Keratinocyte (primary cell): ENCODE data around the gene TMEM132D. TPM values are rescaled to one million over a fixed set of nuclear protein-coding genes. Genes with fewer than 3 reads are reported as not detected.

Source experiments
- DNase-seq: peaks from one replicate; pipeline ENCODE4 v3.0.0-alpha.2; 2011; ENCODE audit warnings: low read depth, missing footprints, low spot score
- FAIRE-seq: peaks from 2 replicates; lab custom pipeline; 2011; peaks lifted over from hg19 to GRCh38; lab: Jason Lieb, UNC
- H2AFZ ChIP-seq: 2 replicates; pipeline ENCODE4 v1.6.0; 2012; ENCODE audit warnings: low read length, control low read depth, inconsistent platforms; ENCODE audit not compliant: control insufficient read depth
- H3K27ac ChIP-seq: 2 replicates; pipeline ENCODE4 v1.5.1; 2011; ENCODE audit warnings: low read length; ENCODE audit not compliant: control insufficient read depth, insufficient read depth
- H3K27me3 ChIP-seq: 3 replicates; pipeline ENCODE4 v1.6.0; 2011; ENCODE audit warnings: low read length; ENCODE audit not compliant: control insufficient read depth, insufficient read depth; ENCODE audit errors: extremely low read depth
- H3K36me3 ChIP-seq, 2 experiments: 2 replicates in 1 of 2; 3 replicates in 1 of 2; pipeline ENCODE4 v1.5.1; 2011; ENCODE audit warnings: low read length in 2 of 2, mild to moderate bottlenecking in 1 of 2; ENCODE audit not compliant: control insufficient read depth in 2 of 2, insufficient read depth in 2 of 2; ENCODE audit errors: extremely low read depth in 1 of 2
- H3K4me1 ChIP-seq: 3 replicates; pipeline ENCODE4 v1.5.1; 2011; ENCODE audit warnings: low read length; ENCODE audit not compliant: control insufficient read depth, insufficient read depth; ENCODE audit errors: extremely low read depth
- H3K4me2 ChIP-seq: 3 replicates; pipeline ENCODE4 v1.6.0; 2011; ENCODE audit warnings: low read depth, low read length; ENCODE audit not compliant: control insufficient read depth, insufficient read depth; ENCODE audit errors: extremely low read depth
- H3K4me3 ChIP-seq, 3 experiments: fragments of 200-600 bp in 1 of 3; sonication (generic) in 1 of 3; 2 replicates in 2 of 3; 3 replicates in 1 of 3; pipeline ENCODE4 v1.5.1; 2011 to 2016; ENCODE audit warnings: low read length in 3 of 3, mild to moderate bottlenecking in 3 of 3, control low read depth in 2 of 3, inconsistent platforms in 1 of 3, low read depth in 1 of 3, mixed read lengths in 1 of 3, mixed run types in 1 of 3, moderate library complexity in 1 of 3; ENCODE audit not compliant: control insufficient read depth in 2 of 3, insufficient read depth in 2 of 3; ENCODE audit errors: extremely low read depth in 1 of 3
- H3K79me2 ChIP-seq: 2 replicates; pipeline ENCODE4 v1.6.0; 2012; ENCODE audit warnings: low read length; ENCODE audit not compliant: control insufficient read depth, insufficient read depth
- H3K9ac ChIP-seq: 3 replicates; pipeline ENCODE4 v1.6.0; 2011; ENCODE audit warnings: low read length; ENCODE audit not compliant: control insufficient read depth, insufficient read depth; ENCODE audit errors: extremely low read depth
- H3K9me1 ChIP-seq: 3 replicates; pipeline ENCODE4 v1.6.0; 2011; ENCODE audit warnings: low read length; ENCODE audit not compliant: control insufficient read depth, insufficient read depth; ENCODE audit errors: extremely low read depth
- H3K9me3 ChIP-seq: 2 replicates; pipeline ENCODE4 v1.5.1; 2012; ENCODE audit warnings: low read depth, low read length; ENCODE audit not compliant: control insufficient read depth
- H4K20me1 ChIP-seq: 3 replicates; pipeline ENCODE4 v1.6.0; 2011; ENCODE audit warnings: low read length; ENCODE audit not compliant: control insufficient read depth, insufficient read depth; ENCODE audit errors: extremely low read depth
- EZH2 ChIP-seq: IDR thresholded peaks from one replicate; pipeline ENCODE4 v1.6.1; 2012; ENCODE audit warnings: inconsistent platforms, mild to moderate bottlenecking, low read length, moderate library complexity
- dilution Hi-C: fragments of 300-500 bp; cut with MboI; formaldehyde crosslinking; loops from one replicate; pipeline ENCODE4 v1.7.0; 2020; ENCODE audit warnings: low sequenced_read_pairs; ENCODE audit not compliant: extremely low pct_ligation_motif_present
- polyA plus RNA-seq, 5 experiments: library from polyadenylated mRNA; depleted of rRNA in 3 of 5; stranded (reverse) in 3 of 5; stranded (forward) in 1 of 5; unstranded in 1 of 5; fragments of >200 nt; gene quantifications; 1 replicate in 1 of 5; 2 replicates in 3 of 5; 3 replicates in 1 of 5; pipeline versions ENCODE4 v1.2.1 to v1.2.3, GENCODE V29; 2011 to 2012; ENCODE audit warnings: missing spikeins in 2 of 5, low read depth in 1 of 5, low replicate concordance in 1 of 5
- TF ChIP-seq, protein P1 (sequence below), 3 experiments: IDR thresholded peaks in 1 of 3; conservative IDR thresholded peaks in 1 of 3; optimal IDR thresholded peaks in 1 of 3; 2 replicates in 2 of 3; 3 replicates in 1 of 3; pipeline versions ENCODE3 to v1.5.1; 2011; ENCODE audit warnings: low read length in 3 of 3, mild to moderate bottlenecking in 3 of 3, moderate library complexity in 2 of 3, control low read depth in 1 of 3, inconsistent platforms in 1 of 3; ENCODE audit not compliant: insufficient read depth in 2 of 3; ENCODE audit errors: extremely low read depth in 1 of 3

Gene TMEM132D
- polyA plus RNA-seq, 1 donor (not counting 4 experiments of a cell fraction or from before 2014, with no cell fraction given): not detected

- H3K4me1 ChIP-seq: no peaks in the 10 kb centered on the region
- DNase-seq (no peak), FAIRE-seq (no peak)
- H2AFZ ChIP-seq: no peak overlapping the region
- no peaks in the 10 kb centered on the region for H3K36me3 ChIP-seq
- H3K4me3 ChIP-seq: no peak overlapping the region
- H3K9me1 ChIP-seq: no peaks in the 10 kb centered on the region
- H3K4me2 ChIP-seq: no peak overlapping the region
- H3K27ac ChIP-seq: no peak overlapping the region
- TF ChIP-seq EZH2: no peak
- TF ChIP-seq, protein P1, sequence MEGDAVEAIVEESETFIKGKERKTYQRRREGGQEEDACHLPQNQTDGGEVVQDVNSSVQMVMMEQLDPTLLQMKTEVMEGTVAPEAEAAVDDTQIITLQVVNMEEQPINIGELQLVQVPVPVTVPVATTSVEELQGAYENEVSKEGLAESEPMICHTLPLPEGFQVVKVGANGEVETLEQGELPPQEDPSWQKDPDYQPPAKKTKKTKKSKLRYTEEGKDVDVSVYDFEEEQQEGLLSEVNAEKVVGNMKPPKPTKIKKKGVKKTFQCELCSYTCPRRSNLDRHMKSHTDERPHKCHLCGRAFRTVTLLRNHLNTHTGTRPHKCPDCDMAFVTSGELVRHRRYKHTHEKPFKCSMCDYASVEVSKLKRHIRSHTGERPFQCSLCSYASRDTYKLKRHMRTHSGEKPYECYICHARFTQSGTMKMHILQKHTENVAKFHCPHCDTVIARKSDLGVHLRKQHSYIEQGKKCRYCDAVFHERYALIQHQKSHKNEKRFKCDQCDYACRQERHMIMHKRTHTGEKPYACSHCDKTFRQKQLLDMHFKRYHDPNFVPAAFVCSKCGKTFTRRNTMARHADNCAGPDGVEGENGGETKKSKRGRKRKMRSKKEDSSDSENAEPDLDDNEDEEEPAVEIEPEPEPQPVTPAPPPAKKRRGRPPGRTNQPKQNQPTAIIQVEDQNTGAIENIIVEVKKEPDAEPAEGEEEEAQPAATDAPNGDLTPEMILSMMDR (optimal IDR thresholded peaks at IDR 0.05 in 1 of 3, IDR thresholded peaks at IDR 0.05 in 1 of 3, conservative IDR thresholded peaks at IDR 0.05 in 1 of 3; ENCODE audit: extremely low read depth in 1 of 3, insufficient read depth in 2 of 3, low read length in 3 of 3): no peak
- H4K20me1 ChIP-seq: no peaks in the 10 kb centered on the region
- no peak overlapping the region for H3K9ac ChIP-seq
- H3K9me3 ChIP-seq: peaks cover 3% of the 10 kb centered on the region
- H3K27me3 ChIP-seq: no peaks in the 10 kb centered on the region
- dilution Hi-C loops: no loop called here
- H3K79me2 ChIP-seq: no peaks in the 10 kb centered on the region
Observed at GRCh38 chr12:129434790-129435189, 469.0 kb downstream of the TMEM132D start.

- dilution Hi-C loops: no loop called here
- H3K4me1 ChIP-seq: no peaks in the 10 kb centered on the region
- no peak for TF ChIP-seq EZH2
- TF ChIP-seq, protein P1 (optimal IDR thresholded peaks at IDR 0.05 in 1 of 3, IDR thresholded peaks at IDR 0.05 in 1 of 3, conservative IDR thresholded peaks at IDR 0.05 in 1 of 3; ENCODE audit: extremely low read depth in 1 of 3, insufficient read depth in 2 of 3, low read length in 3 of 3): no peak
Observed at GRCh38 chr12:129428240-129428936, 475.4 kb downstream of the TMEM132D start.

More at GRCh38 chr12:129428240-129428936, 475.4 kb downstream of the TMEM132D start:
- Histone ChIP-seq H3K4me2 (no peak overlapping the region), H3K9ac (no peak overlapping the region), H3K79me2 (no peaks in the 10 kb centered on the region), H3K27me3 (no peaks in the 10 kb centered on the region), H3K9me1 (no peaks in the 10 kb centered on the region), H3K36me3 (no peaks in the 10 kb centered on the region), H3K27ac (no peak overlapping the region), H2AFZ (no peak overlapping the region), H3K4me3 (no peak overlapping the region), H4K20me1 (no peaks in the 10 kb centered on the region), H3K9me3 (peaks cover 4% of the 10 kb centered on the region)
- DNase-seq (no peak), FAIRE-seq (no peak)
